HG02623 (cell line): ENCODE results near the gene RALB.
"Not testable (repeated sequence)": the region's sequence is repeated elsewhere in the genome, so short reads cannot be mapped to it uniquely, and the experiment has no call there.

Source experiments
- ATAC-seq: cut with Tn5 transposase; IDR thresholded peaks from one replicate; pipeline ENCODE4 v1.9.1; 2021; ENCODE audit warnings: moderate library complexity; ENCODE audit not compliant: unreplicated experiment

The RALB gene

DNA sequence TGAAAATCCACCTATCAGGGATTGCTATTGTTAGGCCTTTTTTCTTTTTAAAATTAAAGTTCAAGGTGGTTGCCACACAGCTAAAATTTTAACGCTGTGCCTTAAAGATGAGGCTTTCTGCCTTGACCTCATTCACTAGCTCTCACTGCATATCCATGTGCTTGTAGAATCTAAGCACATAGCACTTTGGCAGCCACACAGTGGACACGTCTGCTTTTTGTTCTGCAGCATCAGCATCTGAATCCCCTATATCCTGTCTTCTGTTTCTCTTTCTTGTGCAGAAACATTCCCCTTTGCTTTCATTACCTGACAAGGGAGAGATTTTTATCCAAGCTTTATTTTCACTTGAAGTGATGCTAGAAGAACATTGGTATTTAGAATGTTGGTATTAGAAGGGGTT lies 38.1 kb downstream of the RALB start:
- ATAC-seq, result no peak

- no peak for ATAC-seq
Measured at GRCh38 chr2:120291401-120292311, 39.0 kb downstream of the RALB start.

GRCh38 chr2:120293096-120294007 lies 40.7 kb downstream of the RALB start:
- peak; percentile 22 for ATAC-seq

DNA sequence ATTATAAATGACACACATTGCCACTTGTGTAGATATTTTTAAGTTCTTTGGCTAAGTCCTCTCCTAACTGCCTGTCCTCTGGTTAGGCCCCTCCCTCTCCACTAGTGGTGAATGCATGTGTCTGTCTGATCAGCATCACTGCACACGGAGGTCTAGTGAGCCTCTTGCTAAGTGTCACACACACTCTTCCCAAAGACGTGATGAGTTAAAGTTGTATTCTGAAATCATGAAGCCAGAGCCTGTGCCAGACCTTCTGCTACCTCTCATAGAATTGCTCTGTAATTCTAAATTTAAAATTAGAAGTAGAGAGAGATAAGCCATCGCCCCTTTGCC lies 41.3 kb downstream of the RALB start:
- ATAC-seq, result peak; percentile 91

DNA sequence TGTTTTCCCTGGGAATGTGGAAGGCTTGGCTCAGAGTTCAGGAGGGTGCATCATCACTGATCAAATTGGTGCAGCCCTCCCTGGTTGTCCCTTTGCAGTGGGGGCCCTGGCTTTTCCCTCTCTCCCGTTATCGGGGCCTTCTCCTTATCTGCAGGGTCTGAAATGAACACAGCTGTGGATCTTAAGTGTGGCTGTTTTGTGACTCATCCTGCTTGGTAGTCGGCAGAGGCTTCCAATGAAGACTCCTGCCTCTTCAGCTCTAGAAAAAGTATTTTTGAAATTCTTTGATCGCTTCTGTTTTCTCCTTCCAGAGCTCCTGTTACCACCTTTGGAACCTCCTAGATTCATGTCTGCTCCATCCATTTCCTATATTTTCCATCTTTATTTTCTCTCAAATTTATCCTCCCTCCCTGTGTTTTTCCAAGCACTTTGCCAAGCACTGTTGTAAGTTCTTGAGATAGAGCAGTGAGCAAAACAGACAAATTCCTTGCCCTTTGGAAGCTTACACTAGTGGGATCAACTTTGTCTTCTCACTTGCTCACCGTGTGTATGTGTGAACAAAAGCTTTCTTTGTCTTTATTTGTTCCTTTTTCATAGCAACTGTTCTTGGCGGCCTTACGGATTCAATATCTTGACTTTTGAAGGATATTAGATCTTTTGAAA lies 45.7 kb downstream of the RALB start:
- ATAC-seq, result no peak

DNA sequence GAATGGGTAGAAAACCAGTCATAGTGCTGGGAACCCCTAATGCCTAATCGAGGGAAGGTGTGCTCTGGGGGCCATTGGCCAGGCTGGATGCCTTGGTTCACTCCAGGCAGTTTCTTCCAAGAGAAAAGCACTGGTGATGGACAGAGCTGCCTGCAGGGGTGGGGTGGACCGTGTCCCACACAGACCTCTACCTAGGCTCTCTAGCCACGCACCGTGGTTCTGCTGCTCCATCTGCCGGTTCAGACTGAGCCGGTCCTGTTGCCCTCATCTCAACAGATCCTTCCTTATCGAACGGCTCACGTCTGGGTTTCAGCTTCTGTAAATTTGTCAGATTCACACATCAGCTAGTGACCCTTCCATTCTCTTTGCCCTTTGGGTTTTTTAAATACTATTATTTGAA lies 46.4 kb downstream of the RALB start:
- no peak for ATAC-seq

GRCh38 chr2:120299561-120299960 lies 46.9 kb downstream of the RALB start:
- ATAC-seq, result no peak

DNA sequence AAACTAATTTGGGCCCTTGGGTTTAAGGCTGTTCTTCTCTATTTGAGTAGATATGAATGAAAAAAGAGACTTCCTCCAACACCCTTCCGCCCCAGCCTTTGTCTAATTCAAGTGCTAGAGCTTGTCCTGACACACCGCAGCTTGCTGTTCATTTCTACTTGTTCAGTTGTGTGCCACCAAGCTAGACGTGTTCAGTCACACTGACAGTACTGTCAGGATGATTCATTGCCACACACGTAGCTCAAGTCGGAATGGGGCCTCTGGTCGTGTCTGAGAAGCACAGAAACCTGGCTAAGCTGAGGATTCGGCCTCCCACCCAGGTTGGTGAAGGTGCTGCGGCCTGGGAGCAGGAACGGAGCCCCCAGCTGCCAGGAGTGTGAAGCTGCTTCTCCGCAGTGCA lies 47.7 kb downstream of the RALB start:
- no peak for ATAC-seq

GRCh38 chr2:120301284-120301683 lies 48.6 kb downstream of the RALB start:
- no peak for ATAC-seq

DNA sequence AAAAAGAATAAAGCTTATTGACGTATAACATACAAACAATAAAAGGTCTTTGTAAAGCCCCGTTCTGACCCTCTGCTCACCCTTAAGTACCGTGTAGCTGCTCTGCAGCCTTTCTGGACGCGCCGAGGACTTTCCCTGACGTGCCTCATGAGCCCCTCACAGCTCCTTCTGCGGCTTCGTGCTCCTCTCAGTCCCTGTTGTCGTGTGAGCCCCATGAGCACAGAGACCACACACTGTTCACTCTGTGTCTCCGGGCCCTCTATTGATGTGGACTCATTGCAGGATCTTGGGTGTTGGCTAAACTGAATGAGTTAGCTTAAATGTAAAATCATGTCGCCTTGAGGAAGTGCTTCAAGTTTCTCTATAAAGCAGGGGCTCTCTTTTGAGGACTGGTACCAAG lies 49.6 kb downstream of the RALB start:
- ATAC-seq, result no peak

DNA sequence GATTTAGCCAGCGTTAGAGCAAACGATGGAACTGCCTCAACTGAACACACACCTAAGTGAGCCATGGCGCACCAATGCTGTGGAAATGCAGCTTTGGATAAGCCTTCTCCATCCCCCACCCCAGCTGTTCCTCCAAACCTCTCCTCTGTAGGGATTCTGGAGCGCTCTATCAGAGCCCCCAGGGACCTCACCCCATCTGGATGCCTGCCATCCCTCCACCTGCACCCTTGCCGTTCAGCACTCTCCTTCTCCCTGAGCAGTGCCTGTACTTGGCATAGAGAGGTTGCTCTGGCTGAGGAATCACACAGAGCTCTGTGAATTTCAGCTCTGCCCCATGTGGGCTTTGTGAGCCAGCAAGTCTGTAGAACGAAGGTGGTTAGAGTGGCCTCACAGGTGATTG lies 50.5 kb downstream of the RALB start:
- ATAC-seq, result no peak

DNA sequence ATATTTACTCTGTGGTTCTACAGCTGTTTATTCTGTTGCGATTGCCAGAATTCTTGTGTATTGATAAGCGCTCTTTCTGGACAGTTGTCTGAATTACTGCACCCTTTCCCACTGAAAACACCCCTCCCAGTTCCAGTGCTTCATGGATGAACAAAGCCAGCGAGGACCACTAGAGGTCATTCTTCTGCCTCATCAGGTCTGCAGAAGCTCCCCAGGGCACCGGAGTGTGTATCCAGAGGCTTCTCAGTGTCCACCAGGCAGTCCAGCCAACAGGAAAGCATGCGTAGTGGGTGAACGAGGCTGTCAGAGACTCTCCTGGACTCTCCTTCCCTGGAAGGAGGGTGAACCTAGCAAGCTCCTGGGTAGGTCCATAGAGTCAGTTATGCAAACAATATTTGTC lies 52.6 kb downstream of the RALB start:
- no peak for ATAC-seq

GRCh38 chr2:120305937-120306490 lies 53.4 kb downstream of the RALB start:
- no peak for ATAC-seq

DNA sequence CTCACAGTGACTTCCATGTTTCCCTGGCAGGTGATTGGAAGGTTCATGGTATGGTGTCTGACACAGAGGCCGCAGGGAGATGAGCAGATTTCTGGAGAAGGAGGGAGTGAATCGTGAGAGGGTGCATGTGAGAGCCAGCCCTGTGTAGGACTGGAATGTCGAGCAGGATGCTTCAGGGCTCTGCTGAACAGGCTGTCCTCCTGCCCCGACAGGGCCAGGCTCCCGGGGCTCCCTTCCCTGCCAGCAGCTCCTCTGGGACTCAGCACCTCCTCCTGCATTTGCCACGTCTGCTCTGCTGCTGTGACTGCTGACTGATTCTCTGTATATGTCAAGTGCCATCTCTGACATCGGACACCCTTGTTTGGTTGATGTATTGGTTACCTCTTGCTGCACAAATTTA lies 54.8 kb downstream of the RALB start:
- no peak for ATAC-seq

DNA sequence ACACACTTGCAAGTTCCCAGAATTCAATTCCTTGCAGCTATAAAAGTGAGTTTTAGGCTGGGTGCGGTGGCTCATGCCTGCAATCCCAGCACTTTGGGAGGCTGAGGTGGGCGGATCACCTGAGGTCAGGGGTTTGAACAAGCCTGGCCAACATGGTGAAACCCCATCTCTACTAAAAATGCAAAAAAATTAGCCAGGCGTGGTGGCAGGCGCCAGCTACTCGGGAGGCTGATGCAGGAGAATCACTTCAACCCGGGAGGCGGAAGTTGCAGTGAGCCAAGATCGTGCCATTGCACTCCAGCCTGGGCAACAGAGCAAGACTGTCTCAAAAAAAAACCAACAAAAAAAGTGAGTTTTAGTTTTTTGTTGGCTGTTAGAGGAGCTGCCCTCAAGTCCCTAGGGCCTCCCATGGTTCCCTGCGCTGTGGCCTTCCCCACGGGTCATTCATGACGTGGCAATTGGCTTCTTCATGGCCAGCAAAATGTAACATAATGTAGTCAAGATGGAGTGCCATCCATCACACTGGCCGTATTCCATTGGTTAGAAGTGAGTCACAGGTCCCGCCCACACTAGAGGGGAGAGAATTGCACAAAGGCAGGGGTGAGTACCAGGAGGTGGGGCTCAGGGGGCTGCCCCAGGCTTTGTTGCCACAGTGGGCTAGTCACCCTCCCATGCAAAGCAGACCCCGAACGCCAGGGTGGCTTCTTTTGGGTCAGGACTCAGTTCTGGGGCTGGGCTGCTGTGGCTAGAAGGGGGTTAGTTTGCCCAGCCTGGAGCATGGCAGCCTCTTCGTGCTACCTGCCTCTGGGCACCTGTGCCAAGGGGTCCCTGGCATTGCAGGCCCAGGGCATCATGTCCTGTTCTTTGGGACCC lies 55.6 kb downstream of the RALB start:
- ATAC-seq, result no peak

- peak; percentile 52 for ATAC-seq
Measured at GRCh38 chr2:120310136-120310535, 57.5 kb downstream of the RALB start.

- not testable (repeated sequence) for ATAC-seq
Measured at GRCh38 chr2:120310841-120311240, 58.2 kb downstream of the RALB start.

GRCh38 chr2:120312076-120312475 lies 59.4 kb downstream of the RALB start:
- ATAC-seq, result no peak

- peak; percentile 51 for ATAC-seq
Measured at GRCh38 chr2:120312860-120313694, 60.4 kb downstream of the RALB start.
